ENCODE data around the gene BCAS1.

GRCh38 chr20:54023406-54023805, 47.0 kb downstream of the BCAS1 start:
- TF ChIP-seq POLR2A (IDR thresholded peaks at IDR 0.05; ENCODE audit: low read length) = no peak
- no peak for TF ChIP-seq GATA1 (IDR thresholded peaks at IDR 0.05; ENCODE audit: low read depth, low read length)

Data from erythroblast (primary cell).